Subcutaneous abdominal adipose tissue (tissue), 5 donors: ENCODE measurements around the gene ATP5PD.
A peak's percentile ranks its signal among the peaks of the same experiment; 100 is the strongest.
"Not testable (repeated sequence)": the region's sequence is repeated elsewhere in the genome, so short reads cannot be mapped to it uniquely, and the experiment has no call there.

ENCODE experiments used
- H3K27ac ChIP-seq: one replicate; pipeline ENCODE4 v1.7.0; 2013; ENCODE audit warnings: low read depth, mild to moderate bottlenecking, inconsistent platforms, low read length, moderate library complexity
- H3K27me3 ChIP-seq, 5 donors: one replicate each; pipeline ENCODE4 v1.7.0; 2013; ENCODE audit warnings: low read length in 5 of 5, inconsistent platforms in 1 of 5; ENCODE audit not compliant: control insufficient read depth in 5 of 5, insufficient read depth in 4 of 5
- H3K36me3 ChIP-seq, 5 donors: one replicate each; pipeline ENCODE4 v1.7.0; 2013; ENCODE audit warnings: low read length in 5 of 5; ENCODE audit not compliant: control insufficient read depth in 5 of 5, insufficient read depth in 5 of 5
- H3K4me1 ChIP-seq, 5 donors: one replicate each; pipeline ENCODE4 v1.7.0; 2013; ENCODE audit warnings: low read length in 5 of 5, mild to moderate bottlenecking in 3 of 5, moderate library complexity in 1 of 5; ENCODE audit not compliant: control insufficient read depth in 5 of 5, insufficient read depth in 5 of 5
- H3K4me3 ChIP-seq, 5 donors: one replicate each; pipeline ENCODE4 v1.7.0; 2013; ENCODE audit warnings: low read length in 5 of 5, low read depth in 1 of 5
- H3K9ac ChIP-seq, 5 donors: one replicate each; pipeline ENCODE4 v1.7.0; 2013; ENCODE audit warnings: low read length in 5 of 5, mild to moderate bottlenecking in 4 of 5, moderate library complexity in 3 of 5
- H3K9me3 ChIP-seq, 5 donors: one replicate each; pipeline ENCODE4 v1.7.0; 2013; ENCODE audit warnings: low read length in 5 of 5; ENCODE audit not compliant: control insufficient read depth in 5 of 5
- donor health status: healthy.
- donor health status: healthy.
- donor health status: healthy.
- donor health status: healthy.
- donor health status: healthy.

The ATP5PD gene

DNA sequence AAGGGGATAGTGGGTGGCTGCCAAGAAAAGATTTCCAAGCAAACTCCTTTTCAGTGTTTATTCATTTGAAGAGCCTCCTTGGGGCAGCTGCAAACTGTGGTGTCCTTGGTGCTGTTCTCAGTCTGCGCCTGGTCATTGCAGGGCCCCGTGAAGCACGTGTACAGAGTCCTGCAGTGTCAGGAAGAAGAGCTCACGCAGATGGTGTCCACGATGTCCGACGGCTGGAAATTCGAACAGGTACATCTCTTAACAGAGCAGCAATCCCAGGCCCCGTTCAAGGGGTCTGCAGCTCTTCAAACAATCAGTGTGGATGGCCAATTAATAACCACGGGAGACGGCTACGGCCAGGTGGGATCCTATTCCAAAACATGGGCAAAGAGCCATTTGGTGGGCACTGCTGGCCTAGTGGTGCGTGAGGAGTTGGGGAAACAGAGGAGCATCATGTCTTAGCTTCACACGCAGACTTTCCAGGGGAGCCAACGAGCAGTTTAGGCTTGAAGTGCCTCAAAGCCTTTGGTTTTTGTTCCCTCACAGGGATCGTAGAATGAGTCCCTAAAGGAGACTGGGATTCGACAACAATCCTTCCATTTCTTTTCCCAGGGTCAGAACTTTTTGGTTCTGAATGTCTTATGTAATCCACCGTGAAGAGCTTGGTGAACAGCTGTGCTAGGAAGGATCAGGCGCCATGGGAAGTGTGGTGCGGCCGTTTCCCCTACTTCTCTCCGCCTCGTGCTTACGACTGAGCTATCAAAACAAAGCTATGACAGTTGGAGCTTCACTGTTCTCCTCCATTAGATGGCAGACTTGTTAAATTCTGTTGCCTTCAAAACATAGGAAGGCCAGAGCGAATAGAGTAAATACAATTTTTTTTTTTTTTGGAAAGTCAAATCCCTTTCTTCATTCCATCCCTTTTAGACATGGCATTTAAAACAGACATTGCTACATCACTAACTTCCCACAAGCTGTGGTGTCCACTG, 12.9 kb upstream of the ATP5PD start:
- Histone ChIP-seq H3K27me3 (no peaks in the 10 kb centered on the region), H3K9ac (peak overlapping the region in 3 of 5 donors; percentile 21 to 37 (median 25)), H3K4me3 (no peak overlapping the region), H3K27ac (peak overlapping the region; percentile 67), H3K36me3 (peaks cover 2 to 54% (median 48%) of the 10 kb centered on the region in 5 donors), H3K4me1 (peaks cover 4 to 11% (median 7%) of the 10 kb centered on the region in 5 donors), H3K9me3 (no peaks in the 10 kb centered on the region)

DNA sequence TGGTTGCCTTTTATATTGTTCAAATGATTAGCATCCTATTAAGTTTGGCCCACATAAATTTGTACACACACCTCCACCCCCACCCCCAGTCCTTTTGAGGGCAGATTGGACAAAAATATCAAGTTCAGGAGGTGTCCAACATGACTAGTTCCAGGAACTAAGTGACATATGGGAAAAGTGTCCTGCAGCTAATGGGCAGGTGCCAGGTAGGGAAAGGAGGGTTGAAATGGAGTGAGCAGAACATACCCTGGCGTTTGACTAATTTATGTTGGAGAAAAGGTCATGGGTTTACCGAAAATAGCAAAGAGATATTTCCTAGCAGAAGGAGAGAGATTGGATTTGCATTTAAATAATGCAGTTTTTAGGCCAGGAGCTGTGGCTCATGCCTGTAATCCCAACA, 5.2 kb upstream of the ATP5PD start:
- peaks cover 0 to 19% (median 19%) of the 10 kb centered on the region in 5 donors for H3K4me1 ChIP-seq
- H3K27ac ChIP-seq = no peak overlapping the region
- H3K27me3 ChIP-seq = no peaks in the 10 kb centered on the region
- H3K9ac ChIP-seq = no peak overlapping the region
- peaks cover 7 to 39% (median 27%) of the 10 kb centered on the region in 5 donors for H3K36me3 ChIP-seq
- no peaks in the 10 kb centered on the region for H3K9me3 ChIP-seq
- H3K4me3 ChIP-seq = no peak overlapping the region

DNA sequence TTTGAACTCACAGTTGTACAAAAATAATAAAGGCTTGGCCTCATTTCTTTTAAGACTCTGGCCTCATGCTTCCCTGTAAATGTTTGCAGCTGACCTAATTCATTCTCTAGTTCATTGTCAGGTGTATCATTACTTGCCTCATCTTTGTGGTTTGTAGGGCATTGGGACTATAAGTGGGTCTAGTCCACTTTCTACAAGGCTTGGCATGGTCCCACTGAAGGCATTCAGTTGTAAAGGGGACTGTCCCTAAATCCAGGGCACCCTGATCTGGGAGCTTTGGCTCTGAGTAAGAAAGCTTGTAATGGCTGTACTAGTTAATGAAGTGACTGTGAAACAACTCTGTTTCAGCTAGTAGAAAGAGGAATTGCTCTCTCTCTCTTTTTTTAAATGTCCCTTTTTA, 2.9 kb upstream of the ATP5PD start:
- peaks cover 0 to 29% (median 27%) of the 10 kb centered on the region in 5 donors for H3K4me1 ChIP-seq
- no peak overlapping the region for H3K4me3 ChIP-seq
- no peaks in the 10 kb centered on the region for H3K27me3 ChIP-seq
- H3K9ac ChIP-seq = no peak overlapping the region
- peaks cover 7 to 32% (median 25%) of the 10 kb centered on the region in 5 donors for H3K36me3 ChIP-seq
- H3K9me3 ChIP-seq = no peaks in the 10 kb centered on the region
- H3K27ac ChIP-seq = no peak overlapping the region

DNA sequence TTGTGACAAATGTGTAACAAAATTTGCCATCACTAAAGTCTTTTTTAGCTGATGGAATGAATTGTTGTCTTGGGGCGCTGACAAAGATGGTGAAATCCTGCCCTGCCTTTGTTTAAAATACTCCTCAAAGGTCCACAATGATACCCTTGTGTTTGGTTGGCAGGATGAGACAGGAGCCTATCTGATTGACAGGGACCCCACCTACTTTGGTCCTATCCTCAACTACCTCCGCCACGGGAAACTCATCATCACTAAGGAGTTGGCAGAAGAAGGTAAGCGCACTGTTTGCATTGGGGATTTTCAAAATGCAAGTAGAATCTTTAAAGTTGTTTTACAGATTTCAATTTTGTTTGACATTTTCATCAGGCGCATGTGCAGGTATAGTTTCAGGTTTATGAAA, 2.3 kb upstream of the ATP5PD start:
- no peaks in the 10 kb centered on the region for H3K9me3 ChIP-seq
- H3K36me3 ChIP-seq = peaks cover 7 to 28% (median 21%) of the 10 kb centered on the region in 5 donors
- H3K4me1 ChIP-seq = peaks cover 0 to 29% (median 27%) of the 10 kb centered on the region in 5 donors
- H3K4me3 ChIP-seq = no peak overlapping the region
- peak overlapping the region; percentile 34 for H3K27ac ChIP-seq
- H3K27me3 ChIP-seq = no peaks in the 10 kb centered on the region
- peak overlapping the region in 1 of 5 donors; percentile 47 for H3K9ac ChIP-seq

DNA sequence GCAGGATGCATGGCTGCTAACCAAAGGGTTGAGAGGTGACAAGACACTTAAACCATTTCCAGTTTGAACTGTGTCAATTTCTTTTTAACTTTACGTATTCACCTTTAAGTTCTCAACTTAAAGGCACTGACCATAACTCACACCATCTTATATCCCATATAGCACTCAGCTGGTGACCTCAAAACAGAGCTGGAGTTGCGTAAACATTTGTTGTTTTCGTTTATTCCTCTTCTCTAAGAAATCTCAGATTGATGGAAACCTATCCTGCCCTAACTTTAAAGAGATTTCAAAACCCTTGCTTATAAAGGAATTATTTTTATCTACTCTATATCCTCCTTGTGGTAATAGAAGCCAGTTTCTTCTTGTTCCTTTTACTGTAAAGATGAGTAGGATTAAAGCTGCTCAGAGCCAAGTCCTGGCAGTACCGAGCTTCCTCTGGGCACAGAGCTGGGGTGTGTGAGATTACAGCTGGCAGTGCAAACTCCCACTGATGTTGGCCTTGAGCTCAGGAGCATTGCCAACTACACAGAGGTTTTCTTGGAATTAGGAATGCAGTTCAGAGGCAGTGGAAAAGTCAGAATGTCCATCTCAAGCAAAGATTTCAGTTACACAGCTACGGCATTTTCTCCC, 1.6 kb upstream of the ATP5PD start:
- H3K9me3 ChIP-seq = no peaks in the 10 kb centered on the region
- H3K27ac ChIP-seq = peak overlapping the region; percentile 67
- H3K4me1 ChIP-seq = peaks cover 0 to 29% (median 27%) of the 10 kb centered on the region in 5 donors
- peaks cover 6 to 21% (median 15%) of the 10 kb centered on the region in 5 donors for H3K36me3 ChIP-seq
- H3K27me3 ChIP-seq = no peaks in the 10 kb centered on the region
- H3K4me3 ChIP-seq = peak overlapping the region; percentile 61 to 89 (median 78)
- peak overlapping the region in 4 of 5 donors; percentile 32 to 91 (median 87) for H3K9ac ChIP-seq

DNA sequence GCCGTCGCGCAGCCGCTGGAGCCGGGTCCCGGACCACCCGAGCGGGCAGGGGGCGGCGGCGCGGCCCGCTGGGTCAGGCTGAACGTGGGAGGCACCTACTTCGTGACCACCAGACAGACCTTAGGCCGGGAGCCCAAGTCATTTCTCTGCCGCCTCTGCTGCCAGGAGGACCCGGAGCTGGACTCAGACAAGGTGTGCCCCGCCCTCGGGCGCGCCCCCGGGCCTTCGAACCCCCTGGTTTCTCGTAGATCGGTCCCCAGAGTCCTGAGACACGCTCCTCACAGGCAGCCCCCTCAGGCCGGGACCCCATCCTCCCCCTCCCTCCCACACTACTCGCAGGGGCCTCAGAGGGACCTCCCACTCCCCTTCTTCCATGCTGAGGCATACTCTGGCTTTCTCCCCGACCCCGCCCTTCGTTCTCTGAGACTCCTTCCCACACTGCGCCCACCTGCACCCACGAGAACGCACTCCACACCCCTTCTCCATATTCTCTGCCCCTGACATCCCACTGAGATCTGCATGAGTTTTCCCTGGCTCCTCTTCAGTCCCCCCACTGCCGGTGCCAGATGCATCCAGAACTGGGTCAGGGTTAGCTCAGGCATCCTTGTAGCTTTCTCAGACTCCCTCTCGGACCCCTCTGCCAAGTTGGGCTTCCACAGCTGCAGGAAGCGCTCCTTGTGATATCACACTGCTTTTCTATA, 779 bp upstream of the ATP5PD start:
- Histone ChIP-seq H3K9me3 (no peaks in the 10 kb centered on the region), H3K36me3 (peaks cover 0 to 13% (median 9%) of the 10 kb centered on the region in 5 donors), H3K4me3 (peak overlapping the region; percentile 61 to 89 (median 78)), H3K27me3 (no peaks in the 10 kb centered on the region), H3K9ac (peak overlapping the region; percentile 32 to 91 (median 86)), H3K4me1 (peaks cover 0 to 29% (median 27%) of the 10 kb centered on the region in 5 donors), H3K27ac (peak overlapping the region; percentile 67)

DNA sequence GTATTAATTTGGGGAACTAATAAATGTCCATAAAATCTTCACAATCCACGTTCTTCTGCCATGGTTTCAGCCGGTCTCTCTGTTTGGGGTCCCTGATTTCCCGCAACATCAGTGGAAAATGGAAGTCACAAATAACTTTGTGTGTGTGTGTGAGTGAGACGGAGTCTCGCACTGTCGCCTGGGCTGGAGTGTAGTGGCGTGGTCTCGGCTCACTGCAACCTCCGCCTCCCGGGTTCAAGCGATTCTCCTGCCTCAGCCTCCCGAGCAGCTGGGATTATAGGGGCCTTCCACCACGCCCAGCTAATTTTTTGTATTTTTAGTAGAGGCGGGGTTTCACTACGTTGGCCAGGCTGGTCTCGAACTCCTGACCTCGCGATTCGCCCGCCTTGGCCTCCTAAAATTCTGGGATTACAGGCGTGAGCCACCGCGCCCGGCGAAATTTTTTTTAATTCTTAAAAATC, 793 bp downstream of the ATP5PD start:
- H3K27ac ChIP-seq = peak overlapping the region; percentile 99
- peaks cover 0 to 29% (median 27%) of the 10 kb centered on the region in 5 donors for H3K4me1 ChIP-seq
- not testable (repeated sequence) for H3K9me3 ChIP-seq, H3K27me3 ChIP-seq
- H3K4me3 ChIP-seq = peak overlapping the region; percentile 70 to 99 (median 89)
- peaks cover 7 to 22% (median 21%) of the 10 kb centered on the region in 5 donors for H3K36me3 ChIP-seq
- peak overlapping the region; percentile 63 to 99 (median 92) for H3K9ac ChIP-seq

DNA sequence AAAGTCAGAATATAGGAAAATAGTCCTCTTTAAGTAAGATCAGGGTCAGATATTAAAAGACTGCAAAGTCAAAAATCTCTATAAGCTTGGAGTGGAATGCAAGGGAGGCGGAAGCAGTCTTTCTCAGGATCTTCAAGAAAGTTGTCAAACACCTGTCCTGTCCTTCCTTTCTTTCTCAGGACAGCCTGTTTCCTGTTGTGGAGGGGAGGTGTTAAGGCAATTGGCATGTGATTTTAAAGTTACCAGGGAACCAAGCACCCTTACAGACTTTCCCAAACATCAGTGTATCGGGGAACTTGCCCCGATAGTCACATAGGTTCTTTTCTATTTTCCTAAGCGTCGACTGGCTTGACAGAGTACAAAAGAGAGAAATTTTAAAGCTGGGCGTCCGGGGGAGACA, 2.1 kb downstream of the ATP5PD start:
- no peak overlapping the region for H3K9ac ChIP-seq
- peaks cover 0 to 29% (median 27%) of the 10 kb centered on the region in 5 donors for H3K4me1 ChIP-seq
- no peak overlapping the region for H3K4me3 ChIP-seq
- no peaks in the 10 kb centered on the region for H3K27me3 ChIP-seq
- H3K36me3 ChIP-seq = peaks cover 11 to 31% (median 27%) of the 10 kb centered on the region in 5 donors
- H3K9me3 ChIP-seq = no peaks in the 10 kb centered on the region
- no peak overlapping the region for H3K27ac ChIP-seq

DNA sequence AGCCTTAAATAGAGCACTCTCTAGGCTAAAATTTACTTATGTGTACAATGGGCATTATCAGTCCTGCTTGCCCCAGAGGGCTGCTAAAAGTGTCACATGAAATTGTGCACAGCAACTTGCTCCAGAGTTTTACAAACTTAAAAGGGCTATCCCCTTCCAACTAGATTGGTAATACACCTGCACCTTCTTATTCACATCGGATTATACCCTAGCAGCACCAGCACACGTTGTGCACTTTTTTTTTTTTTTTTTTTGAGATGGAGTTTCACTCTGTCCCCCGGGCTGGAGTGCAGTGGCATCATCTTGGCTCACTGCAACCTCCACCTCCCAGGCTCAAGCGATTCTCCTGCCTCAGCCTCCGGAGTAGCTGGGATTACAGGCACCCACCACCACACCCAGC, 3.0 kb downstream of the ATP5PD start:
- H3K4me3 ChIP-seq, H3K9me3 ChIP-seq, H3K9ac ChIP-seq, H3K27ac ChIP-seq, H3K27me3 ChIP-seq: not testable (repeated sequence)
- Histone ChIP-seq H3K36me3 (peaks cover 13 to 36% (median 35%) of the 10 kb centered on the region in 5 donors), H3K4me1 (peaks cover 0 to 25% (median 22%) of the 10 kb centered on the region in 5 donors)
